HepG2 (cell line): ENCODE data around the gene LYZL6. TPM values are rescaled to one million over a fixed set of nuclear protein-coding genes. Genes with fewer than 3 reads are reported as not detected.
A peak's percentile ranks its signal among the peaks of the same experiment; 100 is the strongest.

Source experiments
- HHEX ChIP-seq: IDR thresholded peaks from 2 replicates; pipeline ENCODE4 v1.6.1; 2016; ENCODE audit warnings: control low read depth
- MLLT10 ChIP-seq: sonication (generic); formaldehyde crosslinking; IDR thresholded peaks from 2 replicates; pipeline ENCODE4 v1.4.0; 2020; ENCODE audit warnings: missing genetic modification reagents
- MXD1 ChIP-seq: sonication (generic); formaldehyde crosslinking; IDR thresholded peaks from 2 replicates; pipeline ENCODE4 v1.4.0; 2020; ENCODE audit warnings: mild to moderate bottlenecking, missing genetic modification reagents
- RELA ChIP-seq: sonication (generic); formaldehyde crosslinking; IDR thresholded peaks from 2 replicates; pipeline ENCODE4 v1.4.0; 2020; ENCODE audit warnings: missing genetic modification reagents
- REPIN1 ChIP-seq: sonication (generic); formaldehyde crosslinking; IDR thresholded peaks from 2 replicates; pipeline ENCODE4 v1.8.0; 2022; ENCODE audit warnings: missing genetic modification reagents, low read depth, mild to moderate bottlenecking, borderline replicate concordance
- SAP130 ChIP-seq: IDR thresholded peaks from 2 replicates; pipeline ENCODE4 v1.6.1; 2016; ENCODE audit warnings: low read depth
- STAG1 ChIP-seq: sonication (generic); formaldehyde crosslinking; IDR thresholded peaks from 2 replicates; pipeline ENCODE4 v1.4.0; 2020; ENCODE audit warnings: missing genetic modification reagents
- ZGPAT ChIP-seq: IDR thresholded peaks from 2 replicates; pipeline ENCODE4 v1.6.1; 2016; ENCODE audit warnings: mild to moderate bottlenecking
- ZNF205 ChIP-seq: IDR thresholded peaks from 2 replicates; pipeline ENCODE4 v1.6.1; 2018; ENCODE audit warnings: missing biosample characterization, missing genetic modification reagents
- ZNF230 ChIP-seq: sonication (generic); formaldehyde crosslinking; IDR thresholded peaks from 2 replicates; pipeline ENCODE4 v1.4.0; 2020; ENCODE audit warnings: mild to moderate bottlenecking, missing genetic modification reagents
- ZXDC ChIP-seq: sonication (generic); formaldehyde crosslinking; IDR thresholded peaks from 2 replicates; pipeline ENCODE4 v1.5.0; 2020; ENCODE audit warnings: mild to moderate bottlenecking, missing genetic modification reagents
- polyA plus RNA-seq, 8 experiments: library from polyadenylated mRNA; depleted of rRNA in 3 of 8; stranded (reverse) in 7 of 8; unstranded in 1 of 8; fragments of >200 nt; fragmentation: Illumina TruSeq in 4 of 8; extraction: Trizol in 4 of 8; gene quantifications; 2 replicates each; pipeline versions ENCODE4 v1.2.1 to v1.2.3, GENCODE V29; 2011 to 2016; ENCODE audit warnings: low read depth in 4 of 8, missing spikeins in 1 of 8, mixed read lengths in 1 of 8; ENCODE audit not compliant: insufficient read depth in 1 of 8
- total RNA-seq, 5 experiments: library from RNA; depleted of rRNA; stranded (reverse); fragments of >200 nt; fragmentation: Illumina TruSeq; extraction: Trizol; gene quantifications; 2 replicates each; pipeline ENCODE4 v1.2.3, GENCODE V29; 2016; ENCODE audit warnings: low read depth in 1 of 5

The LYZL6 gene
- total and polyA plus RNA-seq, 2 of the 13 experiments (the other 11 are each of a cell fraction or from before 2014, with no cell fraction given): not detected

GRCh38 chr17:35981908-35982330 lies 38.4 kb upstream of the LYZL6 start (continued):
- TF ChIP-seq MXD1 (CRISPR knock-in tag) (no peak), SAP130 (CRISPR knock-in tag) (peak; percentile 36), ZNF230 (CRISPR knock-in tag) (0 out of 2 replicates have a peak, but pooled peaks have one; percentile 56), MLLT10 (CRISPR knock-in tag) (no peak), ZNF205 (no peak), HHEX (peak; percentile 21; the same call in 1 of the 2 replicates), REPIN1 (no peak; the same call in 1 of the 2 replicates), STAG1 (CRISPR knock-in tag) (peak; percentile 84), ZGPAT (CRISPR knock-in tag) (peak; percentile 77), RELA (CRISPR knock-in tag) (0 out of 2 replicates have a peak, but pooled peaks have one; percentile 53), ZXDC (CRISPR knock-in tag) (no peak)
